Lower lobe of right lung (tissue), 2 donors: ENCODE data around the gene ADGRL3. TPM values are rescaled to one million over a fixed set of nuclear protein-coding genes. Genes with fewer than 3 reads are reported as not detected.
A peak's percentile ranks its signal among the peaks of the same experiment; 100 is the strongest.

Experiments used
- ATAC-seq, 2 donors: fragments of 200-7000 bp; cut with Tn5 transposase; one replicate each; pipeline ENCODE4 v1.9.1; 2020 to 2022; ENCODE audit warnings: mild to moderate bottlenecking in 2 of 2, moderate library complexity in 2 of 2
- DNase-seq: peaks from one replicate; pipeline ENCODE4 v3.0.0-alpha.2; 2020
- H3K27ac ChIP-seq: fragments of 200-600 bp; one replicate; pipeline ENCODE4 v1.8.0; 2022
- H3K27me3 ChIP-seq: fragments of 200-600 bp; one replicate; pipeline ENCODE4 v1.8.0; 2022; ENCODE audit warnings: low read depth
- H3K36me3 ChIP-seq: fragments of 200-600 bp; one replicate; pipeline ENCODE4 v1.8.0; 2022; ENCODE audit warnings: mild to moderate bottlenecking
- H3K4me1 ChIP-seq: fragments of 200-600 bp; one replicate; pipeline ENCODE4 v1.8.0; 2022
- H3K4me3 ChIP-seq: fragments of 200-600 bp; one replicate; pipeline ENCODE4 v1.8.0; 2022; ENCODE audit warnings: mild to moderate bottlenecking
- H3K9me3 ChIP-seq: fragments of 200-600 bp; one replicate; pipeline ENCODE4 v1.8.0; 2022
- intact Hi-C: fragments of 100-400 bp; cut with DNase I; formaldehyde crosslinking; loops from one replicate; pipeline ENCODE4 v1.11.0; 2022
- total RNA-seq: library from RNA; stranded (reverse); fragmentation: NEBNext Ultra II Directional; extraction: Animal tissue kit (Norgen Biotek cat#: 25700); gene quantifications from one replicate; pipeline ENCODE4 v1.2.1, GENCODE V29; 2021
- TF ChIP-seq, protein P1 (sequence below): fragments of 200-600 bp; IDR thresholded peaks from one replicate; pipeline ENCODE4 v1.8.0; 2022; ENCODE audit warnings: antibody characterized with exemption, mild to moderate bottlenecking
- donor health status: DM: no; HTN: yes; CAD: no; lungs with severe emphysema.

The ADGRL3 gene
- total RNA-seq, 1 donor from 2014 or later, result 6.0 TPM

DNA sequence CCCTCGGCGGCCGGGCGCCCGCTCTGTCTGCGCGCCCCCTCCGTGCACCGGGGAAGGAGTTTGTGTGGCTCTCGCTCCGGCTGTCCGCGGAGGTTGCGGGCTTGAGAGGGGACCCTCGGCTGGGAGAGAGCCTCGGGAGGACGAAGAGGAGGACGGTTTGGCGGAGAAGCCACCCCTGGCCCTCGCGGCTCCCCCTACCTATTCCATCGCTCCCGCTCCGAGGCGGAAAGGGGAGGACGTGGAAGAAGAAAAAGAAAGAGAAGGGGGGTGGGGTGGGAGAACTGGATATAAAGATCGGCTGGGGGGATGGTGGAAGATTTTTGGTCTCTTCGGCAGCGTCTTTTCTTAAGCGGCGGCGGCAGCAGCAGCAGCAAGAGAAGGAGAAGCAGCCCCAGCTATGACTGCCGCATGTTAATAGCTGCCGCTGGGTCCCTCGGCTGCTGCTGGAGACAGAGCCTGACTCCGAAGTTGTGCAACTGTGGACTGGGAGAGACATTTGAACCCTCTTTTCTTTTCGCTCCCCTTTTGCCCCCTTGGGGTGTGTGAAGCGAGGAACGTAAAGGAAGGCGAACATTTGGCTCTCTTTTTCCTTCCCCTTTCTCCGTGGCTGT lies 895 bp downstream of the ADGRL3 start:
- DNase-seq, result no peak
- no peak overlapping the region for H3K27ac ChIP-seq

DNA sequence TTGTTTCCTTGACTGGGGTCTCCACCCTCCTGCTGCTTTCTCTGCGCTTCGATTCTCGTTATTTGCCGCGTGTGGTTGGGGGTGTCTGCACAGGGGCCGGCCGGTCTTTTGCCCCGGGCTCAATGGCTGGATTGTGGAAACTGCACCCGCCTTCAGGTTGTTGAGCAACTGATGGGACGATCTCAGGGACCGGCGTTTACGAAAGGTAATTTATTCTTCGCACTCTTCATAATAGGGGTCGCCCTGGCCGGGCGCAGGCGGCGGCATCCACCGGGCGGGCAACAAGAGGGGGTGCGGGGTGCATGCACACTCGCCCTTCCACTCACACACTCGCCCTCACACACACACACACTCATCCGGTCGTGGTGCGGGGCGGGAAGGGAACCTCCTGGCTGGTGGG lies 1.4 kb downstream of the ADGRL3 start:
- no peaks in the 10 kb centered on the region for H3K9me3 ChIP-seq
- peaks cover 9% of the 10 kb centered on the region for H3K4me1 ChIP-seq
- intact Hi-C loops, result no loop called here
- H3K36me3 ChIP-seq, result no peaks in the 10 kb centered on the region
- DNase-seq (peak; percentile 32), ATAC-seq (peak in 1 of 2 donors; percentile 29)
- H3K27ac ChIP-seq, result no peak overlapping the region
- H3K27me3 ChIP-seq, result peaks cover 39% of the 10 kb centered on the region
- TF ChIP-seq, protein P1, sequence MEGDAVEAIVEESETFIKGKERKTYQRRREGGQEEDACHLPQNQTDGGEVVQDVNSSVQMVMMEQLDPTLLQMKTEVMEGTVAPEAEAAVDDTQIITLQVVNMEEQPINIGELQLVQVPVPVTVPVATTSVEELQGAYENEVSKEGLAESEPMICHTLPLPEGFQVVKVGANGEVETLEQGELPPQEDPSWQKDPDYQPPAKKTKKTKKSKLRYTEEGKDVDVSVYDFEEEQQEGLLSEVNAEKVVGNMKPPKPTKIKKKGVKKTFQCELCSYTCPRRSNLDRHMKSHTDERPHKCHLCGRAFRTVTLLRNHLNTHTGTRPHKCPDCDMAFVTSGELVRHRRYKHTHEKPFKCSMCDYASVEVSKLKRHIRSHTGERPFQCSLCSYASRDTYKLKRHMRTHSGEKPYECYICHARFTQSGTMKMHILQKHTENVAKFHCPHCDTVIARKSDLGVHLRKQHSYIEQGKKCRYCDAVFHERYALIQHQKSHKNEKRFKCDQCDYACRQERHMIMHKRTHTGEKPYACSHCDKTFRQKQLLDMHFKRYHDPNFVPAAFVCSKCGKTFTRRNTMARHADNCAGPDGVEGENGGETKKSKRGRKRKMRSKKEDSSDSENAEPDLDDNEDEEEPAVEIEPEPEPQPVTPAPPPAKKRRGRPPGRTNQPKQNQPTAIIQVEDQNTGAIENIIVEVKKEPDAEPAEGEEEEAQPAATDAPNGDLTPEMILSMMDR, result no peak
- peak overlapping the region; percentile 58 for H3K4me3 ChIP-seq

More for the DNA sequence above, 895 bp downstream of the ADGRL3 start:
- H3K9me3 ChIP-seq, result no peaks in the 10 kb centered on the region
- peak; percentile 36 to 40 for ATAC-seq
- H3K4me1 ChIP-seq, result peaks cover 9% of the 10 kb centered on the region
- TF ChIP-seq, protein P1, result no peak
- H3K27me3 ChIP-seq, result peaks cover 39% of the 10 kb centered on the region
- no peaks in the 10 kb centered on the region for H3K36me3 ChIP-seq
- intact Hi-C loops, result no loop called here
- H3K4me3 ChIP-seq, result peak overlapping the region; percentile 58

- intact Hi-C loops, result no loop called here
- Histone ChIP-seq H3K4me3 (peak overlapping the region; percentile 58), H3K27me3 (peaks cover 39% of the 10 kb centered on the region)
These were observed 2.0 kb downstream of the ADGRL3 start for GRCh38 chr4:61201961-61202637.

GRCh38 chr4:61202638-61203435 lies 2.7 kb downstream of the ADGRL3 start:
- Histone ChIP-seq H3K4me3 (peak overlapping the region; percentile 58), H3K27ac (no peak overlapping the region), H3K4me1 (peaks cover 9% of the 10 kb centered on the region), H3K27me3 (peaks cover 39% of the 10 kb centered on the region), H3K36me3 (no peaks in the 10 kb centered on the region), H3K9me3 (no peaks in the 10 kb centered on the region)
- intact Hi-C loops, result no loop called here
- TF ChIP-seq, protein P1, result no peak
- DNase-seq (no peak), ATAC-seq (peak in 1 of 2 donors; percentile 45)

More at GRCh38 chr4:61201961-61202637, 2.0 kb downstream of the ADGRL3 start:
- TF ChIP-seq, protein P1, result no peak
- Histone ChIP-seq H3K9me3 (no peaks in the 10 kb centered on the region), H3K36me3 (no peaks in the 10 kb centered on the region), H3K4me1 (peaks cover 9% of the 10 kb centered on the region), H3K27ac (no peak overlapping the region)
- ATAC-seq (peak; percentile 10 to 40), DNase-seq (peak; percentile 38)

- Histone ChIP-seq H3K36me3 (no peaks in the 10 kb centered on the region), H3K4me1 (peaks cover 9% of the 10 kb centered on the region), H3K27ac (no peak overlapping the region), H3K4me3 (peak overlapping the region; percentile 58), H3K9me3 (no peaks in the 10 kb centered on the region), H3K27me3 (peaks cover 39% of the 10 kb centered on the region)
- ATAC-seq (no peak), DNase-seq (no peak)
- TF ChIP-seq, protein P1, result no peak
- intact Hi-C loops, result no loop called here
These were observed 3.3 kb downstream of the ADGRL3 start for GRCh38 chr4:61203436-61203790.
